Heart left ventricle (tissue), 16 donors: ENCODE data around the gene TMPRSS4. TPM values are rescaled to one million over a fixed set of nuclear protein-coding genes. Genes with fewer than 3 reads are reported as not detected.

Experiments used
- ATAC-seq, 4 donors: fragments of 200-7000 bp; cut with Tn5 transposase; one replicate each; pipeline ENCODE4 v1.9.1; 2020 to 2022; ENCODE audit warnings: moderate library complexity in 4 of 4, mild to moderate bottlenecking in 3 of 4, moderate number of reproducible peaks in 1 of 4
- DNase-seq, 5 donors: peaks; one replicate each; pipeline ENCODE4 v3.0.0-alpha.2; 2020
- H3K27ac ChIP-seq, 12 donors: fragments of 200-600 bp; sonication (generic) in 4 of 12; one replicate each; pipeline versions ENCODE4 v1.5.0 to v1.8.0; 2016 to 2022; ENCODE audit warnings: mild to moderate bottlenecking in 2 of 12
- H3K27me3 ChIP-seq, 9 donors: fragments of 200-600 bp; sonication (generic) in 2 of 9; one replicate each; pipeline versions ENCODE4 v1.5.1 to v1.8.0; 2016 to 2022; ENCODE audit warnings: mild to moderate bottlenecking in 3 of 9
- H3K36me3 ChIP-seq, 9 donors: fragments of 200-600 bp; sonication (generic) in 2 of 9; one replicate each; pipeline versions ENCODE4 v1.5.0 to v1.8.0; 2018 to 2022; ENCODE audit warnings: mild to moderate bottlenecking in 2 of 9
- H3K4me1 ChIP-seq, 12 donors: fragments of 200-600 bp; sonication (generic) in 4 of 12; one replicate each; pipeline versions ENCODE4 v1.5.0 to v1.8.0; 2016 to 2022; ENCODE audit warnings: mild to moderate bottlenecking in 3 of 12
- H3K4me3 ChIP-seq, 12 donors: fragments of 200-600 bp; sonication (generic) in 4 of 12; one replicate each; pipeline versions ENCODE4 v1.5.0 to v1.8.0; 2017 to 2022; ENCODE audit warnings: mild to moderate bottlenecking in 9 of 12, moderate library complexity in 4 of 12
- H3K9me3 ChIP-seq, 12 donors: fragments of 200-600 bp; sonication (generic) in 4 of 12; one replicate each; pipeline versions ENCODE4 v1.5.0 to v1.8.0; 2016 to 2022; ENCODE audit warnings: mild to moderate bottlenecking in 1 of 12
- POLR2A ChIP-seq, 2 donors: fragments of 450-650 bp; IDR thresholded peaks; one replicate each; pipeline ENCODE4 v1.6.1; 2017; ENCODE audit warnings: antibody characterized with exemption in 2 of 2, mild to moderate bottlenecking in 2 of 2, moderate library complexity in 2 of 2
- WGBS, 4 donors: extraction: QIAGEN DNeasy Blood & Tissue Kit in 2 of 4; methylation state at CpG; one replicate each; pipeline versions ENCODE4 v1.1.5 to v1.1.7; 2013 to 2018; 5-methylcytosine and 5-hydroxymethylcytosine counted together
- intact Hi-C, 10 donors: fragments of 100-400 bp; cut with DNase I; formaldehyde crosslinking; loops; one replicate each; pipeline versions ENCODE4 v1.11.1 to v1.14.2; 2022
- polyA plus RNA-seq, 2 donors: library from polyadenylated mRNA; stranded (reverse); fragments of 200-250 nt; gene quantifications; one replicate each; pipeline ENCODE4 v1.2.3, GENCODE V29; 2013
- total RNA-seq, 9 donors: library from RNA; depleted of rRNA in 2 of 9; stranded (reverse); fragments of >200 nt in 2 of 9; fragmentation: NEBNext Ultra II Directional in 3 of 9; extraction: Animal tissue kit (Norgen Biotek cat#: 25700) in 3 of 9; gene quantifications; one replicate each; pipeline versions ENCODE4 v1.1.0 to v1.2.4, GENCODE V29; 2016 to 2023
- TF ChIP-seq, protein P1 (sequence below), 12 donors: fragments of 200-600 bp; sonication (generic) in 4 of 12; IDR thresholded peaks; one replicate each; pipeline versions ENCODE4 v1.5.0 to v1.8.0; 2018 to 2022; ENCODE audit warnings: antibody characterized with exemption in 12 of 12, mild to moderate bottlenecking in 5 of 12
- donor health status: ischemic (EF 13 %, LVEDD 7.1; RV severe dilation, severe dysfunction).
- donor health status: healthy with polysubstance abuse.
- donor health status: DM: no; HTN: yes; CAD: no.
- donor health status: DM: no; HTN: no; CAD: no.
- donor health status: ischemic (EF 25% LVEDD 6.9; RV normal size, moderate dysfunction).
- donor health status: ischemic (EF 25% LVEDD 5.7; RV mildly dilated, moderate dysfunction).
- donor health status: healthy.
- donor health status: DM: yes; HTN: yes; CAD: no.
- donor health status: ischemic (EF 35%, LVEDD 5.7; RV mildly dilated, moderate dysfunction).
- donor health status: nonischemic (EF 11% LVEDD 7.7; RV severe dilation, severe dysfunction).
- donor health status: DM: yes; HTN: yes; CAD: no.
- donor health status: PGD.
- donor health status: ischemic (EF 29% LVEDD 5.4; RV normal size, mild dysfunction).
- donor health status: nonischemic (EF 23%, LVEDD 6.1; RV moderate dilation, normal function).

TMPRSS4 gene
- total and polyA plus RNA-seq, 11 donors = 0.13 to 0.39 (median 0.29) TPM; not detected in 7

- WGBS, 4 donors = 31 to 54% (median 51%) methylated on average over 8 to 10 of the region's 10 CpGs
- no peaks in the 10 kb centered on the region for H3K9me3 ChIP-seq
- ATAC-seq = no peak
- H3K4me1 ChIP-seq = peaks cover 0 to 27% (median 6%) of the 10 kb centered on the region in 12 donors
- TF ChIP-seq, protein P1, sequence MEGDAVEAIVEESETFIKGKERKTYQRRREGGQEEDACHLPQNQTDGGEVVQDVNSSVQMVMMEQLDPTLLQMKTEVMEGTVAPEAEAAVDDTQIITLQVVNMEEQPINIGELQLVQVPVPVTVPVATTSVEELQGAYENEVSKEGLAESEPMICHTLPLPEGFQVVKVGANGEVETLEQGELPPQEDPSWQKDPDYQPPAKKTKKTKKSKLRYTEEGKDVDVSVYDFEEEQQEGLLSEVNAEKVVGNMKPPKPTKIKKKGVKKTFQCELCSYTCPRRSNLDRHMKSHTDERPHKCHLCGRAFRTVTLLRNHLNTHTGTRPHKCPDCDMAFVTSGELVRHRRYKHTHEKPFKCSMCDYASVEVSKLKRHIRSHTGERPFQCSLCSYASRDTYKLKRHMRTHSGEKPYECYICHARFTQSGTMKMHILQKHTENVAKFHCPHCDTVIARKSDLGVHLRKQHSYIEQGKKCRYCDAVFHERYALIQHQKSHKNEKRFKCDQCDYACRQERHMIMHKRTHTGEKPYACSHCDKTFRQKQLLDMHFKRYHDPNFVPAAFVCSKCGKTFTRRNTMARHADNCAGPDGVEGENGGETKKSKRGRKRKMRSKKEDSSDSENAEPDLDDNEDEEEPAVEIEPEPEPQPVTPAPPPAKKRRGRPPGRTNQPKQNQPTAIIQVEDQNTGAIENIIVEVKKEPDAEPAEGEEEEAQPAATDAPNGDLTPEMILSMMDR (IDR thresholded peaks at IDR 0.05) = no peak
- TF ChIP-seq POLR2A (IDR thresholded peaks at IDR 0.05) = no peak
- no peak overlapping the region for H3K27ac ChIP-seq
- H3K36me3 ChIP-seq = no peaks in the 10 kb centered on the region
- H3K27me3 ChIP-seq = peaks cover 0 to 53% (median 5%) of the 10 kb centered on the region in 9 donors
- intact Hi-C loops = no loop called here
- no peak for DNase-seq
- H3K4me3 ChIP-seq = no peak overlapping the region
Measured at GRCh38 chr11:118157186-118157895, 80.5 kb downstream of the TMPRSS4 start.

DNA sequence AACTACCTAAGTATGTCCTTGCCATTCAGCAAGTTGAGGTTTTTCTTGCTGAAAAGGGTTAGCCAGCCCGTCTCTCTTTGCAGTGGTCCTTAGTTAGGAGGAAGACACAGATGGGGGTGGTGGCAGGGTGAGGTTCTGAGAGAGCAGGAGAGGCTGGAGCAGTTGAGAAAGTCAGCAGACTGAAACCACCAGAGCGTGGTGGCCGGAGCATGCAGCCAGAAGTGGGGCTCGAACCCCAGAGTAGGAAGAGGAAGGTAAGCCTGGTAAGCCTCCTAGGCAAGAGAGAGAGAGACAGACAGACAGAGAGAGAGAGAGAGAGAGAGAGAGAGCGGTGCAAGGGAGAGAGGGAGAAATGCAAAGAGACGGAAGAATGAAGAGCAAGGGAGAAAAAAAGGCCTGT is 84.9 kb downstream of the TMPRSS4 start:
- peaks cover 0 to 11% (median 0%) of the 10 kb centered on the region in 12 donors for H3K4me1 ChIP-seq
- DNase-seq (no peak), ATAC-seq (no peak)
- peaks cover 0 to 9% (median 0%) of the 10 kb centered on the region in 9 donors for H3K27me3 ChIP-seq
- no peaks in the 10 kb centered on the region for H3K36me3 ChIP-seq
- WGBS, 4 donors = 70 to 93% (median 75%) methylated on average over 6 of the region's 6 CpGs
- intact Hi-C loops = no loop called here
- H3K27ac ChIP-seq = no peak overlapping the region
- TF ChIP-seq, protein P1 (IDR thresholded peaks at IDR 0.05) = no peak
- TF ChIP-seq POLR2A (IDR thresholded peaks at IDR 0.05) = no peak
- H3K9me3 ChIP-seq = no peaks in the 10 kb centered on the region
- H3K4me3 ChIP-seq = no peak overlapping the region

- intact Hi-C loops = no loop called here
- 84 to 96% (median 90%) methylated on average over 3 of the region's 3 CpGs for WGBS, 4 donors
- peaks cover 0 to 7% (median 0%) of the 10 kb centered on the region in 9 donors for H3K36me3 ChIP-seq
Measured at GRCh38 chr11:118162846-118163245, 86.0 kb downstream of the TMPRSS4 start.

DNA sequence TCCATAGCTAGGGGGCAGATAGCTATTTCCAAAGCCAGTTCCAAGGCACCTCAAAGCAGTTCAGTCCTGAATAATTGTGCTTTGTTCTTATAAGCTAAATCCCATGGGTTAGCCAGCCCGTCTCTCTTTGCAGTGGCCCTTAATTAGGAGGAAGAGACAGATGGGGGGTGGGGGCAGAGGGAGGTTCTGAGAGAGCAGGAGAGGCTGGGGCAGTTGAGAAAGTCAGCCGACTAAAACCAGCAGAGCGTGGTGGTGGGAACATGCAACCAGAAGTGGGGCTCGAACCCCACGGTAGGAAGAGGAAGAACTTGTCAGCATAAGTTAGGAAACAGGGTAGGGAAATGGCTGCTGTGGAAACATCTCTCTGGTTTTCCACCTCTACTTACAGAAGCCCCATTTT is 86.6 kb downstream of the TMPRSS4 start:
- intact Hi-C loops = no loop called here
- 74 to 77% (median 75%) methylated on average over 5 of the region's 5 CpGs for WGBS, 4 donors

More at GRCh38 chr11:118162846-118163245, 86.0 kb downstream of the TMPRSS4 start:
- H3K9me3 ChIP-seq = no peaks in the 10 kb centered on the region
- H3K27ac ChIP-seq = no peak overlapping the region
- H3K4me1 ChIP-seq = peaks cover 0 to 8% (median 0%) of the 10 kb centered on the region in 12 donors
- no peak for ATAC-seq
- DNase-seq = no peak
- no peaks in the 10 kb centered on the region for H3K27me3 ChIP-seq
- H3K4me3 ChIP-seq = no peak overlapping the region
- TF ChIP-seq, protein P1 (IDR thresholded peaks at IDR 0.05) = no peak
- no peak for TF ChIP-seq POLR2A (IDR thresholded peaks at IDR 0.05)

More for the DNA sequence above, 86.6 kb downstream of the TMPRSS4 start:
- ATAC-seq (no peak), DNase-seq (no peak)
- Histone ChIP-seq H3K4me1 (peaks cover 0 to 8% (median 0%) of the 10 kb centered on the region in 12 donors), H3K9me3 (no peaks in the 10 kb centered on the region), H3K27me3 (no peaks in the 10 kb centered on the region), H3K4me3 (no peak overlapping the region), H3K27ac (no peak overlapping the region), H3K36me3 (peaks cover 0 to 10% (median 0%) of the 10 kb centered on the region in 9 donors)
- TF ChIP-seq, protein P1 (IDR thresholded peaks at IDR 0.05) = no peak
- TF ChIP-seq POLR2A (IDR thresholded peaks at IDR 0.05) = no peak
